HEK293 (cell line): ENCODE measurements around the gene KRT74.

Experiments
- CTCF ChIA-PET: fragments of 350-600 bp; formaldehyde crosslinking; extraction: SDS; loops from one replicate; lab custom pipeline; 2021; ENCODE audit warnings: antibody characterized with exemption; lab: Yijun Ruan, JAX
- POLR2A ChIA-PET: fragments of 300-600 bp; formaldehyde crosslinking; extraction: SDS; loops from one replicate; lab custom pipeline; 2020; ENCODE audit warnings: antibody characterized with exemption, inconsistent platforms; lab: Yijun Ruan, JAX
- H3K27ac ChIP-seq: fragments of 200-500 bp; sonication (Bioruptor generic); 2 replicates; pipeline ENCODE4 v1.5.1; 2014; ENCODE audit warnings: low read depth, low read length, control low read depth, inconsistent platforms; ENCODE audit errors: extremely low read depth
- H3K36me3 ChIP-seq, 2 experiments: fragments of 200-500 bp in 1 of 2; sonication (Bioruptor generic) in 1 of 2; 1 replicate in 1 of 2; 2 replicates in 1 of 2; pipeline ENCODE4 v1.5.1; 2014 to 2017; ENCODE audit warnings: inconsistent platforms in 2 of 2, low read length in 2 of 2; ENCODE audit not compliant: control insufficient read depth in 2 of 2, insufficient read depth in 1 of 2
- H3K4me1 ChIP-seq: fragments of 200-500 bp; sonication (Bioruptor generic); 2 replicates; pipeline ENCODE4 v1.5.1; 2014; ENCODE audit warnings: mild to moderate bottlenecking, low read length, inconsistent platforms; ENCODE audit not compliant: control insufficient read depth, insufficient read depth
- H3K4me3 ChIP-seq: 2 replicates; pipeline ENCODE4 v1.5.1; 2011; ENCODE audit warnings: low read depth, mild to moderate bottlenecking, control low read depth, low read length, moderate library complexity
- H3K9me3 ChIP-seq: fragments of 200-500 bp; sonication (Bioruptor generic); 2 replicates; pipeline ENCODE4 v1.5.1; 2014; ENCODE audit warnings: low read depth, low read length, inconsistent platforms; ENCODE audit not compliant: control insufficient read depth, insufficient read depth
- HOXA7 ChIP-seq: sonication (generic); formaldehyde crosslinking; IDR thresholded peaks from 2 replicates; pipeline ENCODE4 v1.8.1; 2022; ENCODE audit warnings: missing genetic modification reagents, borderline replicate concordance
- MEIS1 ChIP-seq: sonication (generic); formaldehyde crosslinking; IDR thresholded peaks from 2 replicates; pipeline ENCODE4 v1.8.1; 2022; ENCODE audit warnings: missing genetic modification reagents, mild to moderate bottlenecking, borderline replicate concordance
- PRDM2 ChIP-seq: fragments of 450-650 bp; formaldehyde crosslinking; IDR thresholded peaks from 2 replicates; pipeline ENCODE4 v1.5.1; 2016; ENCODE audit warnings: missing biosample characterization, missing genetic modification characterization, borderline replicate concordance
- TRIM28 ChIP-seq: IDR thresholded peaks from 2 replicates; pipeline ENCODE4 v1.6.1; 2011; ENCODE audit warnings: low read length, control low read depth, borderline replicate concordance
- ZBTB17 ChIP-seq: fragments of 450-650 bp; formaldehyde crosslinking; IDR thresholded peaks from 2 replicates; pipeline ENCODE4 v1.5.1; 2016; ENCODE audit warnings: missing biosample characterization, missing genetic modification characterization
- ZBTB48 ChIP-seq: fragments of 450-650 bp; formaldehyde crosslinking; IDR thresholded peaks from 2 replicates; pipeline ENCODE4 v1.5.1; 2016; ENCODE audit warnings: missing biosample characterization, missing genetic modification characterization
- ZBTB7A ChIP-seq: fragments of 450-650 bp; formaldehyde crosslinking; IDR thresholded peaks from 2 replicates; pipeline ENCODE4 v1.5.1; 2016; ENCODE audit warnings: low read depth, missing biosample characterization, missing genetic modification characterization
- ZBTB8A ChIP-seq: fragments of 450-650 bp; formaldehyde crosslinking; IDR thresholded peaks from 2 replicates; pipeline ENCODE4 v1.5.1; 2016; ENCODE audit warnings: missing biosample characterization, missing genetic modification characterization
- ZEB2 ChIP-seq: fragments of 450-650 bp; formaldehyde crosslinking; IDR thresholded peaks from 2 replicates; pipeline ENCODE4 v1.5.1; 2016; ENCODE audit warnings: missing biosample characterization, missing genetic modification characterization
- ZFHX2 ChIP-seq: fragments of 450-650 bp; formaldehyde crosslinking; conservative IDR thresholded peaks from 2 replicates; pipeline ENCODE4 v1.5.1; 2016; ENCODE audit warnings: missing biosample characterization, missing genetic modification characterization
- ZNF10 ChIP-seq: fragments of 450-650 bp; formaldehyde crosslinking; IDR thresholded peaks from 2 replicates; pipeline ENCODE4 v1.5.1; 2017; ENCODE audit warnings: missing biosample characterization, missing genetic modification characterization
- ZNF132 ChIP-seq: fragments of 450-650 bp; formaldehyde crosslinking; IDR thresholded peaks from 2 replicates; pipeline ENCODE4 v1.5.1; 2017; ENCODE audit warnings: missing biosample characterization, missing genetic modification characterization, borderline replicate concordance
- ZNF133 ChIP-seq: fragments of 450-650 bp; formaldehyde crosslinking; IDR thresholded peaks from 2 replicates; pipeline ENCODE4 v1.5.1; 2016; ENCODE audit warnings: missing biosample characterization, missing genetic modification characterization
- ZNF146 ChIP-seq: fragments of 450-650 bp; formaldehyde crosslinking; IDR thresholded peaks from 2 replicates; pipeline ENCODE4 v1.5.1; 2016; ENCODE audit warnings: missing biosample characterization, missing genetic modification characterization
- ZNF302 ChIP-seq: fragments of 450-650 bp; formaldehyde crosslinking; IDR thresholded peaks from 2 replicates; pipeline ENCODE4 v1.5.1; 2016; ENCODE audit warnings: missing biosample characterization, missing genetic modification characterization, low read depth
- ZNF37A ChIP-seq: fragments of 450-650 bp; IDR thresholded peaks from 2 replicates; pipeline ENCODE4 v1.5.1; 2018; ENCODE audit warnings: missing biosample characterization, missing genetic modification characterization
- ZNF394 ChIP-seq: fragments of 450-650 bp; formaldehyde crosslinking; IDR thresholded peaks from 2 replicates; pipeline ENCODE4 v1.5.1; 2016; ENCODE audit warnings: missing biosample characterization, missing genetic modification characterization, mild to moderate bottlenecking, moderate library complexity, borderline replicate concordance
- ZNF398 ChIP-seq: fragments of 450-650 bp; formaldehyde crosslinking; IDR thresholded peaks from 2 replicates; pipeline ENCODE4 v1.5.1; 2017; ENCODE audit warnings: missing biosample characterization, missing genetic modification characterization
- ZNF48 ChIP-seq: fragments of 450-650 bp; formaldehyde crosslinking; IDR thresholded peaks from 2 replicates; pipeline ENCODE4 v1.5.1; 2016; ENCODE audit warnings: missing biosample characterization, missing genetic modification characterization
- ZNF530 ChIP-seq: fragments of 450-650 bp; formaldehyde crosslinking; IDR thresholded peaks from 2 replicates; pipeline ENCODE4 v1.5.1; 2016; ENCODE audit warnings: low read depth, missing biosample characterization, missing genetic modification characterization
- ZNF555 ChIP-seq: fragments of 450-650 bp; formaldehyde crosslinking; conservative IDR thresholded peaks from 2 replicates; pipeline ENCODE4 v1.5.1; 2017; ENCODE audit warnings: missing biosample characterization, mild to moderate bottlenecking, missing genetic modification characterization, inconsistent platforms
- ZNF600 ChIP-seq: fragments of 450-650 bp; formaldehyde crosslinking; IDR thresholded peaks from 2 replicates; pipeline ENCODE4 v1.5.1; 2016; ENCODE audit warnings: missing biosample characterization, missing genetic modification characterization
- ZNF629 ChIP-seq: fragments of 450-650 bp; formaldehyde crosslinking; IDR thresholded peaks from 2 replicates; pipeline ENCODE4 v1.5.1; 2017; ENCODE audit warnings: missing biosample characterization, missing genetic modification characterization
- ZNF639 ChIP-seq: fragments of 450-650 bp; formaldehyde crosslinking; IDR thresholded peaks from 2 replicates; pipeline ENCODE4 v1.5.1; 2016; ENCODE audit warnings: missing biosample characterization, missing genetic modification characterization
- ZNF654 ChIP-seq: fragments of 450-650 bp; formaldehyde crosslinking; IDR thresholded peaks from 2 replicates; pipeline ENCODE4 v1.5.1; 2016; ENCODE audit warnings: low read depth, missing biosample characterization, missing genetic modification characterization
- ZNF791 ChIP-seq: fragments of 450-650 bp; formaldehyde crosslinking; IDR thresholded peaks from 2 replicates; pipeline ENCODE4 v1.5.1; 2016; ENCODE audit warnings: missing biosample characterization, missing genetic modification characterization
- ZNF843 ChIP-seq: fragments of 450-650 bp; formaldehyde crosslinking; IDR thresholded peaks from 2 replicates; pipeline ENCODE4 v1.5.1; 2016; ENCODE audit warnings: missing biosample characterization, missing genetic modification characterization
- ZSCAN5A ChIP-seq: fragments of 450-650 bp; formaldehyde crosslinking; IDR thresholded peaks from 2 replicates; pipeline ENCODE4 v1.5.1; 2016; ENCODE audit warnings: missing biosample characterization, missing genetic modification characterization

Gene KRT74

GRCh38 chr12:52539083-52539820, 34.4 kb downstream of the KRT74 start:
- H3K4me3 ChIP-seq: no peak overlapping the region
- ChIA-PET CTCF (interaction anchor here (0.6 to 1.5 kb wide), 7 partner anchors 18 to 401 kb away, joined by 3 to 7 read pairs (median 3); partner anchors contain the start of gene KRT8), POLR2A (no interaction called here)
- H3K4me1 ChIP-seq: peaks cover 19% of the 10 kb centered on the region
- H3K9me3 ChIP-seq: no peaks in the 10 kb centered on the region
- no peaks in the 10 kb centered on the region for H3K36me3 ChIP-seq
- peak overlapping the region; percentile 60; the same call in 1 of the 2 replicates for H3K27ac ChIP-seq
- TF ChIP-seq ZNF600 (tag by site-specific recombination) (no peak), ZNF843 (no peak), ZBTB17 (no peak), ZNF398 (tag by site-specific recombination) (peak; percentile 95), ZNF555 (no peak), PRDM2 (tag by site-specific recombination) (no peak), ZBTB8A (tag by site-specific recombination) (no peak), ZNF48 (tag by site-specific recombination) (no peak), ZNF10 (tag by site-specific recombination) (no peak), ZBTB7A (tag by site-specific recombination) (no peak), ZNF146 (no peak), MEIS1 (CRISPR knock-in tag) (no peak), ZNF639 (no peak), ZEB2 (tag by site-specific recombination) (peak; percentile 76; the same call in 1 of the 2 replicates), ZNF530 (no peak), HOXA7 (CRISPR knock-in tag) (no peak), ZBTB48 (tag by site-specific recombination) (peak; percentile 94), ZSCAN5A (tag by site-specific recombination) (no peak), ZNF37A (tag by site-specific recombination) (no peak), ZNF629 (tag by site-specific recombination) (peak; percentile 47; the same call in 1 of the 2 replicates), ZFHX2 (no peak), TRIM28 (no peak), ZNF394 (tag by site-specific recombination) (no peak), ZNF791 (tag by site-specific recombination) (no peak), ZNF133 (tag by site-specific recombination) (no peak), ZNF132 (tag by site-specific recombination) (no peak), ZNF302 (tag by site-specific recombination) (no peak), ZNF654 (tag by site-specific recombination) (no peak)
